Adipocyte (in vitro differentiated cells): ENCODE results near the gene UGGT2.

Experiments
- DNase-seq: peaks from one replicate; pipeline ENCODE4 v3.0.0-alpha.2; 2015; ENCODE audit warnings: low read depth
- H3K27me3 ChIP-seq: replicated peaks from 2 replicates; pipeline ENCODE4 v1.7.0; 2013; ENCODE audit warnings: mild to moderate bottlenecking, low read length, moderate library complexity; ENCODE audit not compliant: control insufficient read depth, insufficient read depth
- H3K36me3 ChIP-seq: 2 replicates; pipeline ENCODE4 v1.7.0; 2013; ENCODE audit warnings: low read length, mild to moderate bottlenecking, moderate library complexity; ENCODE audit not compliant: control insufficient read depth, insufficient read depth, severe bottlenecking
- H3K4me1 ChIP-seq: 2 replicates; pipeline ENCODE4 v1.7.0; 2013; ENCODE audit warnings: mild to moderate bottlenecking, low read length, moderate library complexity; ENCODE audit not compliant: control insufficient read depth, insufficient read depth
- H3K4me3 ChIP-seq: 2 replicates; pipeline ENCODE4 v1.7.0; 2013; ENCODE audit warnings: mild to moderate bottlenecking, low read length, moderate library complexity
- H3K9ac ChIP-seq: 2 replicates; pipeline ENCODE4 v1.7.0; 2013; ENCODE audit warnings: mild to moderate bottlenecking, low read length, moderate library complexity
- H3K9me3 ChIP-seq: 2 replicates; pipeline ENCODE4 v1.7.0; 2013; ENCODE audit warnings: mild to moderate bottlenecking, low read length, moderate library complexity; ENCODE audit not compliant: control insufficient read depth

The UGGT2 gene

GRCh38 chr13:96053003-96053703 is at the start of gene UGGT2:
Gene UGGT2, minus strand, starts transcription at chr13:96053401. Its CDS starts 89 bp downstream, at chr13:96053312.
- Histone ChIP-seq H3K36me3 (no peaks in the 10 kb centered on the region), H3K4me1 (peaks cover 6% of the 10 kb centered on the region), H3K27me3 (no peaks in the 10 kb centered on the region), H3K9ac (peak within 1 kb of the TSS; percentile 93), H3K9me3 (no peaks in the 10 kb centered on the region), H3K4me3 (peak within 1 kb of the TSS; percentile 96)
- peak; percentile 98 for DNase-seq

GRCh38 chr13:96100457-96101220 is 47.4 kb upstream of the UGGT2 start:
- no peaks in the 10 kb centered on the region for H3K36me3 ChIP-seq
- no peaks in the 10 kb centered on the region for H3K4me1 ChIP-seq
- DNase-seq: no peak
- H3K9me3 ChIP-seq: no peaks in the 10 kb centered on the region
- H3K9ac ChIP-seq: no peak overlapping the region
- H3K4me3 ChIP-seq: no peak overlapping the region
- no peaks in the 10 kb centered on the region for H3K27me3 ChIP-seq

- H3K27me3 ChIP-seq: peaks cover 51% of the 10 kb centered on the region
- H3K4me3 ChIP-seq: no peak overlapping the region
- H3K36me3 ChIP-seq: no peaks in the 10 kb centered on the region
- no peaks in the 10 kb centered on the region for H3K9me3 ChIP-seq
- peaks cover 4% of the 10 kb centered on the region for H3K4me1 ChIP-seq
- no peak overlapping the region for H3K9ac ChIP-seq
- no peak for DNase-seq
Observed at GRCh38 chr13:96093296-96094006, 40.2 kb upstream of the UGGT2 start.

- no peak overlapping the region for H3K9ac ChIP-seq
- H3K4me1 ChIP-seq: peaks cover 4% of the 10 kb centered on the region
- H3K27me3 ChIP-seq: peaks cover 68% of the 10 kb centered on the region
- no peaks in the 10 kb centered on the region for H3K36me3 ChIP-seq
- no peaks in the 10 kb centered on the region for H3K9me3 ChIP-seq
- no peak for DNase-seq
- peak overlapping the region; percentile 33 for H3K4me3 ChIP-seq
Observed at GRCh38 chr13:96091164-96092117, 38.2 kb upstream of the UGGT2 start.

- Histone ChIP-seq H3K9me3 (no peaks in the 10 kb centered on the region), H3K9ac (no peak overlapping the region), H3K4me1 (peaks cover 4% of the 10 kb centered on the region), H3K27me3 (peaks cover 76% of the 10 kb centered on the region), H3K4me3 (peak overlapping the region; percentile 78), H3K36me3 (no peaks in the 10 kb centered on the region)
- DNase-seq: peak; percentile 56
Observed at GRCh38 chr13:96090240-96091101, 37.3 kb upstream of the UGGT2 start.

GRCh38 chr13:96089749-96090239 is 36.6 kb upstream of the UGGT2 start, which contains the start of gene HS6ST3:
Gene HS6ST3, plus strand, starts transcription at chr13:96090107.
- no peak for DNase-seq
- Histone ChIP-seq H3K27me3 (peaks cover 74% of the 10 kb centered on the region), H3K9ac (no peak within 1 kb of the TSS), H3K4me3 (peak within 1 kb of the TSS; percentile 78), H3K36me3 (no peaks in the 10 kb centered on the region), H3K9me3 (no peaks in the 10 kb centered on the region), H3K4me1 (peaks cover 4% of the 10 kb centered on the region)

- Histone ChIP-seq H3K9ac (no peak overlapping the region), H3K9me3 (no peaks in the 10 kb centered on the region), H3K27me3 (peaks cover 68% of the 10 kb centered on the region), H3K36me3 (no peaks in the 10 kb centered on the region), H3K4me3 (no peak overlapping the region), H3K4me1 (peaks cover 4% of the 10 kb centered on the region)
- DNase-seq: no peak
Observed at GRCh38 chr13:96089139-96089538, 35.9 kb upstream of the UGGT2 start.

- no peak for DNase-seq
- Histone ChIP-seq H3K9ac (no peak overlapping the region), H3K27me3 (peaks cover 43% of the 10 kb centered on the region), H3K4me3 (no peak overlapping the region), H3K36me3 (no peaks in the 10 kb centered on the region), H3K9me3 (no peaks in the 10 kb centered on the region), H3K4me1 (peaks cover 4% of the 10 kb centered on the region)
Observed at GRCh38 chr13:96086736-96087135, 33.5 kb upstream of the UGGT2 start.

- no peaks in the 10 kb centered on the region for H3K4me1 ChIP-seq
- no peak overlapping the region for H3K4me3 ChIP-seq
- H3K36me3 ChIP-seq: no peaks in the 10 kb centered on the region
- H3K9me3 ChIP-seq: no peaks in the 10 kb centered on the region
- DNase-seq: no peak
- no peak overlapping the region for H3K9ac ChIP-seq
- peaks cover 17% of the 10 kb centered on the region for H3K27me3 ChIP-seq
Observed at GRCh38 chr13:96082640-96083039, 29.4 kb upstream of the UGGT2 start.

GRCh38 chr13:96081888-96082287 is 28.7 kb upstream of the UGGT2 start:
- Histone ChIP-seq H3K4me1 (no peaks in the 10 kb centered on the region), H3K9me3 (no peaks in the 10 kb centered on the region), H3K27me3 (peaks cover 10% of the 10 kb centered on the region), H3K36me3 (no peaks in the 10 kb centered on the region), H3K4me3 (no peak overlapping the region), H3K9ac (no peak overlapping the region)
- DNase-seq: no peak
